Measurements from ENCODE around the gene LMNA.
A peak's percentile ranks its signal among the peaks of the same experiment; 100 is the strongest.
"Not testable (repeated sequence)": the region's sequence is repeated elsewhere in the genome, so short reads cannot be mapped to it uniquely, and the experiment has no call there.

The LMNA gene

DNA sequence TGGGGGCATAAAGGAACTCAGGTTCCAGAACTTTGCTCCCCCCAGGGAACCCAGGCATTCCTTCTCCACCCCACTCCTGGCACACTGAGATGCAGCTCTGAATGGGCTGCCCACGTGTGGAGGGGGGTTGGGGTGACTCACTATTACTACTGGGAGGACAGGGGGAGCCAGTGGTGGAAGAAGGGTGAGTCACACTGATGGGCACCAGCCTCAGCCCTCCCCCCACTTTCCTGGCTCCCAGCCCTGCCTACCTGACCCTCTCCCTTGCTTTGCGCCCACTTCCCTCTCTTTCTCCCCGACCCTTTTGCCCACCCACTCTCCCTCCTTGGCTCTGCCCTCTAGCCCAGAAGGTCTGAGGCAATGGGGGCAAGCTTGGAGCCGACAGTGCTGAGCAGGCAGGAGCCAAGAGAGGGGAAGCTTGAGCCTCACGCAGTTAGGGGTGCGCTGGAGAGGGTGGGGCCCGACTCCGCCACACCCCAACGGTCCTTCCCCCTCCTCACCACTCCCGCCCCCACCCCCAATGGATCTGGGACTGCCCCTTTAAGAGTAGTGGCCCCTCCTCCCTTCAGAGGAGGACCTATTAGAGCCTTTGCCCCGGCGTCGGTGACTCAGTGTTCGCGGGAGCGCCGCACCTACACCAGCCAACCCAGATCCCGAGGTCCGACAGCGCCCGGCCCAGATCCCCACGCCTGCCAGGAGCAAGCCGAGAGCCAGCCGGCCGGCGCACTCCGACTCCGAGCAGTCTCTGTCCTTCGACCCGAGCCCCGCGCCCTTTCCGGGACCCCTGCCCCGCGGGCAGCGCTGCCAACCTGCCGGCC lies at the start of gene LMNA:
TSS of gene LMNA (plus strand) at position 611 of the 818 bp plus-strand sequence. CDS start 208 bp downstream, outside the sequence.
- FAIRE-seq (peak; percentile 56), DNase-seq (ENCODE audit: low spot score) (peak; percentile 95)

GRCh38 chr1:156065212-156065611 lies 49.3 kb upstream of the LMNA start:
- DNase-seq (ENCODE audit: low spot score) (no peak), FAIRE-seq (no peak)

GRCh38 chr1:156065871-156066270 lies 48.6 kb upstream of the LMNA start:
- no peak for DNase-seq (ENCODE audit: low spot score)
- no peak for FAIRE-seq

- no peak for FAIRE-seq
- DNase-seq (ENCODE audit: low spot score), result no peak
These were observed 47.2 kb upstream of the LMNA start for GRCh38 chr1:156067262-156067661.

GRCh38 chr1:156069490-156070455 lies 44.7 kb upstream of the LMNA start:
- FAIRE-seq, result no peak
- no peak for DNase-seq (ENCODE audit: low spot score)

GRCh38 chr1:156070548-156070947 lies 44.0 kb upstream of the LMNA start:
- DNase-seq (ENCODE audit: low spot score), result no peak
- no peak for FAIRE-seq

GRCh38 chr1:156071332-156071816 lies 43.1 kb upstream of the LMNA start:
- not testable (repeated sequence) for DNase-seq (ENCODE audit: low spot score); FAIRE-seq

- FAIRE-seq, result no peak
- no peak for DNase-seq (ENCODE audit: low spot score)
These were observed 42.3 kb upstream of the LMNA start for GRCh38 chr1:156072251-156072650.

DNA sequence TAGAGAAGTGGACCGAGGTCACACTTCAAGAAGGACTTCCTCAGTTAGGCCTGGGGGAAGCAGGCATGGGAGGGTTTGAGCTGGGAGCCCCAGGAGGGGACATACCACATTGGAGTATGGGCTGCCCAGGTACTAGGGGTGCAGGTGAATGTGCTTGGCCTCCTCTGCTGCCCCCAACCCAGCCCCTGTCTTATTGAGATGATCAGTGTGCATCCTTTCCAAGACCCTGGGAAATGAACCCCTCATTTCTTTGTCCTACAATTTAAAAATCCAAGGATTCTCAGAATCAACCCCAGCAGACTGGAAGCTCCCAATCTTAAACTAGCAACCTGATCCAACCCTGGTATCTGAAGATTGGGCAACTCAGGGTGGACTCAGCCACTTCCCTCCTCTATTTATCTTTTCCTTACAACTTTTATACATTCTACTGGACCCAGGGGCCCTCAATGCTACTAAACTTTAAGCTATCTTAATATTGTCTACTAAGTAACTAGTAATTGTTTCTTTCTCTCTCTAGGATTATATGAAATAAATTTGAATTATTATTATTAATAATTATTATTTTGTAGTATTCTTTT lies 41.3 kb upstream of the LMNA start:
- FAIRE-seq, result no peak
- no peak for DNase-seq (ENCODE audit: low spot score)

DNA sequence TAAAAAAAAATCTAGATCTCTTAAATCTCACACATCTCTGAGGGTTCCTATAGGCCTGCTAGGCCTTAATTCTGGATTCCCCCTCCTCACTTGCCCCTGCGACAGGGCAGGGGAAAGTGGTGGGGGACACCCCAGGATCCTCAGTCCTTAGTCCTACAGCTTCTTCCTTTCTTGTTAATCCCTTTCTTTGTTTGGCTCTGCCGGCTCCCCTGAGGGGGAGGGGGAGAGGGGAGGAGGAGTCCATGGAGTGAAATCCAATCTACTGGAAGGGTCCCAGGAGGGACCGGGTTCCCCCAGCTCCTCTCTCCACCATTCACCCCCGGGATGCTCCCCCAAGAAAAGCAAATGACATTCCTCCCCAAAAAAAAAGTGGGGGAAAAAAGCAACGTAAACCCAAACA lies 40.8 kb upstream of the LMNA start:
- FAIRE-seq (no peak), DNase-seq (ENCODE audit: low spot score) (no peak)

GRCh38 chr1:156074661-156075060 lies 39.9 kb upstream of the LMNA start:
- DNase-seq (ENCODE audit: low spot score) (no peak), FAIRE-seq (no peak)

DNA sequence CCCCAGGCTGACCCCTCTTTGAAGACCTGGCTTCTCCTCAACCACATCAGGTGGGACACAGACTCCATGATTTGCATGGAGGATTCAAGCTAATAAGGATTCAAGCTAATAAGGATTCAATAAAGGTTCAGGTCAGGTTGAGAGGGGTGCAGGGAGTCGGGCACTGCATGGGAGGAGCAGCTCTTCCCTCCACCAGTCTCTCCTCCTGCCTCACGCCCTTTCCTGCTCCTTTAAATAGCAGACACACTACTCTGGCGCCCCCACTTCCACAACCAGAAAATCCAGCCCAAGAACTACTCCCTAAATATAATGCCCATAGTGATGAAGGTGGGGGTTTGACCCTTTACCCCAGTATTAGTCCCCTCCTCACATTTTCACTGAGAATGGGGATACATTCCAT lies 39.3 kb upstream of the LMNA start:
- FAIRE-seq, result no peak
- DNase-seq (ENCODE audit: low spot score), result no peak

GRCh38 chr1:156075775-156076204 lies 38.7 kb upstream of the LMNA start:
- FAIRE-seq (no peak), DNase-seq (ENCODE audit: low spot score) (no peak)

DNA sequence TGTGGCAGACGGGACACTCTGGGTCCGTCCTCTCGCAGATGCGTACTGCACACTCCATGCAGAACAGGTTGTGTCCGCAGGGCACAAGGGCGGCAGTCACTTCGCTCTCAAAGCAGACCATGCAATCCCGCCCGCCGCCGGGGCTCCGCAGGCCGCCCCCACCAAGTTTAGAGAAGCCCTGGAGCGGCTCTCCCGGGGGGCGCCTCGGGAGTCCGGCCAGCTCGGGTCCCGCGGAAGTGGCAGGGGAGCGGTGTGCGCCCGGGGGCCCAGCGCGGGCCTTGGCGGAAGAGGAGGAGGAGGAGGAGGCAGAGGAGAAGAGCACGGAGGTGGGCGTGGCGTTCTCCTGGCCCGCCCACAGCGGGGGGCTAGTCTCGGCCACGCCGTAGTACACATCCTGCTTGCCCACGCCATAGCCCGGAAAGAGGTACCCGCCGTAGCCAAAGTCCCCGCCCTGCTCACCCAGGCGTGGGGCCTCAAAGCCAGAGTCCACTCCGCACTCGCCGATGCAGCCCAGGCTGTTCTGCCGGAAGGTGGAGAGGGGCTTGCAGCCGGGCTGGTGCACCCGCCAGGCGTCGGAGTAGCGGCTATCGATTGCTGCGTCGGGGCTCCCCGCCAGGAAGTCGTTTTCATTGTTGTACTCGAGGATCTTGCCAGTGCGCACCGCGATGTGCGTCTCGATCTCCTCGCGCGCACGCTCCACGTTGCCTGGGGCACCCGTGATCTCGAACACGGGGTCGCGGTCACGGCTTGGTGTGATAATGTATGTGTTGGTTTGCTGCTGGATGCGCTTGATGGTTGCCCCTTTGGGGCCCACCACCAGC lies 37.7 kb upstream of the LMNA start:
- no peak for FAIRE-seq
- no peak for DNase-seq (ENCODE audit: low spot score)

GRCh38 chr1:156077430-156077760 lies 37.1 kb upstream of the LMNA start:
- DNase-seq (ENCODE audit: low spot score) (no peak), FAIRE-seq (no peak)

- DNase-seq (ENCODE audit: low spot score) (no peak), FAIRE-seq (no peak)
These were observed 35.8 kb upstream of the LMNA start for GRCh38 chr1:156078728-156079127.

DNA sequence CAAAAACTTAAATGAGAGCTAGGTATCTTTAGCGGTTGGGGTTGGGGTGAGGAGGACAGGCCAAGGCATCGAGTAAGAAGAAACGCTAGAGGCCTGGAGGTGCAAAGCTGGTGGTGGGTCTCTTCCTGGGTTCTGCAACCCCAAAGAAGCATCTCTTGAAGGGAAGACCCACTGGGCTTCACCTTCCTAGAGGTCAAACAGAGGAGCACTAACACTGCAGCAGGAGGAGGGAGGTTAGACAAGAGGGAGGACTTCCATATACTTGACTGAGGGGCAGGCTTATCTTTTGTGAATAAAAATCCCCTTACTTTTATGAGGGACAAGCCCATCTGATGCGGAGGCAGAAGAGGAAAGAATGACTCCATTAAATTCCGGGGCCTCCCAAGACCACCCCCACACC lies 34.7 kb upstream of the LMNA start:
- DNase-seq (ENCODE audit: low spot score), result no peak
- FAIRE-seq, result no peak

DNA sequence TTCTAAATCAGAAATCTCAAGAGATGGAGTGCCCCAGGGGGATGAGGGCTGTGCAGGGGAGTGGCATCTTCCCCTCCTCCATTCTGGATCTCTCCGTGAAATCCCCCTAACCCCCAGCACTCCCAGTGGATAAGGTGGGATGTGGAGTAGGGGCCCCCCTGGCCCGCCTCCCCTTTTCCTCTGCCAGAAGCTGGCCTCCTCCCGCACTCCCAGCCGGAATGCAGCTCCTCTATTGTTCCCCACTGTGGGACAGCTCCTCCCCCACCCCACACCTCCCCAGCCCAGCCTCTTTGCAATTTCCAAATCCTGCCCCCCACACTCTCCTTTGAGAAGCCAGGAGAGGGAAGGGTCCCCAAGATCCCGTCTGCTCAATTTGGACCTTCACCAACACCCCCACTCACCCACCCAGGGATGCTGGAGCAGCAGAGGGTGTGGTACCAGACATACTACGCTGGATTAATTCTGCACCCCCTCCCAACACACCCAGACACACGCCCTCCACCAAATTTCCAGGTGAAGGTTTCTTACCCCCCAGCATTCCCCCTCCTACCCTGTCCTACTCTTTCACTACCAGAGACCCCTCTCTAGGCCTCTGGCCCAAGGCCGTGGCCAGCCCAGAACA lies 34.2 kb upstream of the LMNA start:
- FAIRE-seq, result no peak

GRCh38 chr1:156080863-156081179 lies 33.7 kb upstream of the LMNA start:
- FAIRE-seq (no peak), DNase-seq (ENCODE audit: low spot score) (no peak)

More for the DNA sequence above, 34.2 kb upstream of the LMNA start:
- DNase-seq (ENCODE audit: low spot score), result no peak

- FAIRE-seq, result no peak
- DNase-seq (ENCODE audit: low spot score), result no peak
These were observed 33.2 kb upstream of the LMNA start for GRCh38 chr1:156081180-156081916.

Data from RCC 7860 (cell line).